Measurements from ENCODE around the gene BCR.

The BCR gene

DNA sequence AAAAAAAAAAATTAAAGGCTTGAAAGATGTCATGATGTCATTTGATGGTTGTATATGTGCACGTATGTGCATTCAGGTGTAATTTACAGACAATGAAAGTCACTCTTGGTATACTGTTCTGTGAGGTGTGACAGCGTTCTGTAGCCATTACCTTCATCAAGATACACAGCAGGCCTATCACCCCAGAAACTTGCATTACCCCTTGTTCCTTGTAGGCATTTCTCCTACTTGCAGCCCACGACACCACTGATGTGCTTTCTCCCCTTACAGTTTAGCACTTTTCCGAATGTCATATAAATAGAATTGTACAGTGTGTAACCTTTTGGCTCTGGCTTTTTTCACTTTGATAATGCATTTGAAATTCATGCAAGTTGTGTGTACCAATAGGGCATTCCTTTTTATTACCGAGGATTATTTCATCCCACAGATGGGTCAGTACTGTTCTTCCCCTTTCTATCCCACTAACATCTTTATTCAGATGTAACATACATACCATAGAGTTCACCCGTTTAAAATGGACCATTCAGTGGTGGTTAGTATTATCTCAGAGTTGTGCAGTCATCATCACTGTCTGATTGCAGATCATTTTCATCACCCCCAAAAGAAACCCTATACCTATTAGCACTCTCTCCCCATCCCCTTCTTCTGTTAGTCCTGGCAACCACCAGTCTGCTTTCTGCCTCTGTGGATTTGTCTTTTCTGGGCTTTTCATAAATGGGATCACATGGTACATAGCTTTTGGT, 30.3 kb downstream of the BCR start:
- Histone ChIP-seq H3K79me2 (ENCODE audit: insufficient read depth, low read length) (no peaks in the 10 kb centered on the region), H3K4me2 (ENCODE audit: low read depth, low read length, poor library complexity, severe bottlenecking) (no peak overlapping the region), H3K36me3 (ENCODE audit: low read length) (no peaks in the 10 kb centered on the region), H3F3A (ENCODE audit: insufficient read depth) (no peaks in the 10 kb centered on the region), H4K20me1 (ENCODE audit: low read depth, low read length) (no peaks in the 10 kb centered on the region), H2AFZ (ENCODE audit: low read depth, low read length, severe bottlenecking) (no peak overlapping the region), H3K9me2 (replicated peaks; ENCODE audit: insufficient read depth, low read length) (no peaks in the 10 kb centered on the region), H3K27me3 (ENCODE audit: low read length) (no peaks in the 10 kb centered on the region), H3K9me3 (ENCODE audit: insufficient read depth, low read length) (no peaks in the 10 kb centered on the region), H3K4me3 (ENCODE audit: insufficient read depth, low read length, poor library complexity, severe bottlenecking) (no peak overlapping the region), H3K9ac (ENCODE audit: low read length) (no peak overlapping the region), H3K27ac (ENCODE audit: low read depth, low read length) (no peak overlapping the region)
- no peak for TF ChIP-seq EZH2phosphoT487 (conservative IDR thresholded peaks at IDR 0.05; ENCODE audit: low read length)
- TF ChIP-seq, protein P1, sequence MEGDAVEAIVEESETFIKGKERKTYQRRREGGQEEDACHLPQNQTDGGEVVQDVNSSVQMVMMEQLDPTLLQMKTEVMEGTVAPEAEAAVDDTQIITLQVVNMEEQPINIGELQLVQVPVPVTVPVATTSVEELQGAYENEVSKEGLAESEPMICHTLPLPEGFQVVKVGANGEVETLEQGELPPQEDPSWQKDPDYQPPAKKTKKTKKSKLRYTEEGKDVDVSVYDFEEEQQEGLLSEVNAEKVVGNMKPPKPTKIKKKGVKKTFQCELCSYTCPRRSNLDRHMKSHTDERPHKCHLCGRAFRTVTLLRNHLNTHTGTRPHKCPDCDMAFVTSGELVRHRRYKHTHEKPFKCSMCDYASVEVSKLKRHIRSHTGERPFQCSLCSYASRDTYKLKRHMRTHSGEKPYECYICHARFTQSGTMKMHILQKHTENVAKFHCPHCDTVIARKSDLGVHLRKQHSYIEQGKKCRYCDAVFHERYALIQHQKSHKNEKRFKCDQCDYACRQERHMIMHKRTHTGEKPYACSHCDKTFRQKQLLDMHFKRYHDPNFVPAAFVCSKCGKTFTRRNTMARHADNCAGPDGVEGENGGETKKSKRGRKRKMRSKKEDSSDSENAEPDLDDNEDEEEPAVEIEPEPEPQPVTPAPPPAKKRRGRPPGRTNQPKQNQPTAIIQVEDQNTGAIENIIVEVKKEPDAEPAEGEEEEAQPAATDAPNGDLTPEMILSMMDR (IDR thresholded peaks at IDR 0.05; ENCODE audit: insufficient read depth, low read length, poor library complexity, severe bottlenecking): no peak

DNA sequence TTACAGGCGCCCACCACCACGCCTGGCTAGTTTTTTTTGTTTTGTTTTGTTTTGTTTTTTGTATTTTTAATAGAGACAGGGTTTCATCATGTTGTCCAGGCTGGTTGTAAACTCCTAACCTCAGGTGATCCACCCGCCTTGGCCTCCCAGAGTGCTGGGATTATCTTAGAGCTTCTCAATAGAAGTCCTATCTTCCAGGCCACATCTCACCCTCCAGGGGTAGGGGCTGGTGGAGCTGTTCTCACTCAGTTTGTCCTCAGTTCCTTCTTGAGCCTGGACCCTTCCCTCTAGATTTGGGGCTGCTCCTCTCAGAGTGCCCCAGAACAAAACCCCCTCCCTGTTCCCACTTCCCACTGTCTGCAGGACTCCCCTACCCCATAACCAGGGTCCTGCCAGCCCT, 31.3 kb downstream of the BCR start:
- no peak overlapping the region for H3K4me2 ChIP-seq (ENCODE audit: low read depth, low read length, poor library complexity, severe bottlenecking)
- H3K27ac ChIP-seq (ENCODE audit: low read depth, low read length): no peak overlapping the region
- H3K27me3 ChIP-seq (ENCODE audit: low read length): no peaks in the 10 kb centered on the region
- TF ChIP-seq, protein P1 (IDR thresholded peaks at IDR 0.05; ENCODE audit: insufficient read depth, low read length, poor library complexity, severe bottlenecking): no peak
- TF ChIP-seq EZH2phosphoT487 (conservative IDR thresholded peaks at IDR 0.05; ENCODE audit: low read length): no peak
- H2AFZ ChIP-seq (ENCODE audit: low read depth, low read length, severe bottlenecking): no peak overlapping the region
- no peaks in the 10 kb centered on the region for H3F3A ChIP-seq (ENCODE audit: insufficient read depth)
- no peaks in the 10 kb centered on the region for H4K20me1 ChIP-seq (ENCODE audit: low read depth, low read length)
- H3K79me2 ChIP-seq (ENCODE audit: insufficient read depth, low read length): no peaks in the 10 kb centered on the region
- H3K9me2 ChIP-seq (replicated peaks; ENCODE audit: insufficient read depth, low read length): no peaks in the 10 kb centered on the region
- H3K36me3 ChIP-seq (ENCODE audit: low read length): no peaks in the 10 kb centered on the region
- no peak overlapping the region for H3K9ac ChIP-seq (ENCODE audit: low read length)
- H3K4me3 ChIP-seq (ENCODE audit: insufficient read depth, low read length, poor library complexity, severe bottlenecking): no peak overlapping the region
- no peaks in the 10 kb centered on the region for H3K9me3 ChIP-seq (ENCODE audit: insufficient read depth, low read length)

DNA sequence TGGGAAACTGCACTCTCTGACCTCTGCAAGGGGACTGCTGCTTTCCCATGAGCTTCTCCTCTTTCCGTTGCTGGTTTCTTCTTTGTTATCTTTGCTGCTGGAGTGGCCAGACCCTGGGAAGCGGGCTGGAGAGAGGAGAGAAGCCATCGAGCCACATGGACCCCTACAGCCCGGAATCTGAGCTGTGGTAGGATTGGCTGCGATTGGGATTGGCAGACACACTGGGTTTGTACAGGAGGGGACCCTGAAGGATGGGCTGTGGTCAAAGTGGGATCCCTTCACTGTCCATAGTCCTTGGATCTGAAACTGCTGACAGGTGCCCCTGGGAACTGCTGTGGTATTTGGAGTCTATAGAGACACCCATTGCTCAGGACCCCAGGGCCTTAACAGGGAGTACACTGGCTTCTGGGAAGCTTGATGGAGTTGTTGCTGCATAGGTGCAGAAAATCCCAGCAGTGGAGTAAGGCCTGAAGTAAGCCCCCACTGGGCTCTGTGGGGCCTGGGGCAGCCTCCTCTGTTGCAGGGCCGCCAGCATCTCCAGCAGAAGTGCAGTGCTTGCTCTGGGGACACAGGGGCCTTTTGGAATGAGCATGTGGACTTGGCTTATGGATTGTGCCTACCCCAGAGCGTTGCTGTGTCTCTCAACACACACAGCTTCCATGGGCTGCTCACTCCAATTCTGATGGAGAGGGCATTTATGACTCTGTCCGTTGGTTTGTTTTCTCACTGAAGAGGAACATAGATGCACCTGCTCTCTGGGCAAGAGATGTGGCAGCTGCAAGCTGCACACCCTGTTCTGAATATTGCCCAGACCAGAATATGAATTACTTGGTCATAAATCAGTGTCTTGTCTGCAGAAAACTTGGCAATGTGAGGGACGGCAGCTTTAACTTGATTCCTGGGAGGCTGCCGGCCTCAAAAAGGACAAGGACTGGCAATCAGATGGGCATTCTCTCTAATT, 32.0 kb downstream of the BCR start:
- Histone ChIP-seq H4K20me1 (ENCODE audit: low read depth, low read length) (no peaks in the 10 kb centered on the region), H3K9me3 (ENCODE audit: insufficient read depth, low read length) (no peaks in the 10 kb centered on the region), H3K27me3 (ENCODE audit: low read length) (no peaks in the 10 kb centered on the region), H3F3A (ENCODE audit: insufficient read depth) (no peaks in the 10 kb centered on the region), H3K79me2 (ENCODE audit: insufficient read depth, low read length) (no peaks in the 10 kb centered on the region), H3K36me3 (ENCODE audit: low read length) (no peaks in the 10 kb centered on the region), H3K4me2 (ENCODE audit: low read depth, low read length, poor library complexity, severe bottlenecking) (no peak overlapping the region), H3K4me3 (ENCODE audit: insufficient read depth, low read length, poor library complexity, severe bottlenecking) (no peak overlapping the region), H3K27ac (ENCODE audit: low read depth, low read length) (no peak overlapping the region), H3K9ac (ENCODE audit: low read length) (no peak overlapping the region), H2AFZ (ENCODE audit: low read depth, low read length, severe bottlenecking) (no peak overlapping the region), H3K9me2 (replicated peaks; ENCODE audit: insufficient read depth, low read length) (no peaks in the 10 kb centered on the region)
- TF ChIP-seq, protein P1 (IDR thresholded peaks at IDR 0.05; ENCODE audit: insufficient read depth, low read length, poor library complexity, severe bottlenecking): no peak
- TF ChIP-seq EZH2phosphoT487 (conservative IDR thresholded peaks at IDR 0.05; ENCODE audit: low read length): no peak
